GM12872 (cell line): Measurements from ENCODE around the gene SLC19A1.

Source experiments
- TF ChIP-seq, protein P1 (sequence below): IDR thresholded peaks from 3 replicates; pipeline ENCODE4 v1.5.1; 2011; ENCODE audit warnings: low read depth, mild to moderate bottlenecking, low read length, moderate library complexity; ENCODE audit not compliant: insufficient read depth

SLC19A1 gene

GRCh38 chr21:45542242-45542666 lies at the start of gene SLC19A1:
TSS of gene SLC19A1 (minus strand) at chr21:45542440. CDS start at chr21:45537959, 4,481 bp downstream.
- TF ChIP-seq, protein P1, sequence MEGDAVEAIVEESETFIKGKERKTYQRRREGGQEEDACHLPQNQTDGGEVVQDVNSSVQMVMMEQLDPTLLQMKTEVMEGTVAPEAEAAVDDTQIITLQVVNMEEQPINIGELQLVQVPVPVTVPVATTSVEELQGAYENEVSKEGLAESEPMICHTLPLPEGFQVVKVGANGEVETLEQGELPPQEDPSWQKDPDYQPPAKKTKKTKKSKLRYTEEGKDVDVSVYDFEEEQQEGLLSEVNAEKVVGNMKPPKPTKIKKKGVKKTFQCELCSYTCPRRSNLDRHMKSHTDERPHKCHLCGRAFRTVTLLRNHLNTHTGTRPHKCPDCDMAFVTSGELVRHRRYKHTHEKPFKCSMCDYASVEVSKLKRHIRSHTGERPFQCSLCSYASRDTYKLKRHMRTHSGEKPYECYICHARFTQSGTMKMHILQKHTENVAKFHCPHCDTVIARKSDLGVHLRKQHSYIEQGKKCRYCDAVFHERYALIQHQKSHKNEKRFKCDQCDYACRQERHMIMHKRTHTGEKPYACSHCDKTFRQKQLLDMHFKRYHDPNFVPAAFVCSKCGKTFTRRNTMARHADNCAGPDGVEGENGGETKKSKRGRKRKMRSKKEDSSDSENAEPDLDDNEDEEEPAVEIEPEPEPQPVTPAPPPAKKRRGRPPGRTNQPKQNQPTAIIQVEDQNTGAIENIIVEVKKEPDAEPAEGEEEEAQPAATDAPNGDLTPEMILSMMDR: peak; percentile 37; the same call in 1 of the 3 replicates

DNA sequence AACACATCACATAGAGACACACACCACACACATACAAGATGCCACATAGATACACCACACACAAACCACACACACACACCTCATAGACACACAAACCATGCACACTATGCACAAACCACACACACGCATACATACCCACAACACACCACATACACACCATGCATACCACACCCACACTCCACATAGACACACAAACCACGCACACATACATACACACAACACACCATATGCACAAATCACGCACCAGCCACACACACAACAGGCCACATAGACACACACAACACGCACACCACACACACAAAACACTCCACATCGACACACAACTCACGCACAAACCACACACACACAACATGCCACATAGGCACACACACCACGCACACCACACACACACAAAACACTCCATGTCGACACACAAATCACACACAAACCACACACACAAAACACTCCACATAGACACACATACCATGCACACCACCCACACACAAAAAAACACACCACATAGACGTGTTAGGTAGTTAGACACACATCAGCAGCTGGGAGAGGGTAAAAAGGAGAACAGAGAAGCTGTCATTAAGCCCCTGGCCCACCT lies 49.5 kb upstream of the SLC19A1 start:
- TF ChIP-seq, protein P1: no peak

- TF ChIP-seq, protein P1: no peak
Measured at GRCh38 chr21:45590726-45591618, 48.7 kb upstream of the SLC19A1 start.

DNA sequence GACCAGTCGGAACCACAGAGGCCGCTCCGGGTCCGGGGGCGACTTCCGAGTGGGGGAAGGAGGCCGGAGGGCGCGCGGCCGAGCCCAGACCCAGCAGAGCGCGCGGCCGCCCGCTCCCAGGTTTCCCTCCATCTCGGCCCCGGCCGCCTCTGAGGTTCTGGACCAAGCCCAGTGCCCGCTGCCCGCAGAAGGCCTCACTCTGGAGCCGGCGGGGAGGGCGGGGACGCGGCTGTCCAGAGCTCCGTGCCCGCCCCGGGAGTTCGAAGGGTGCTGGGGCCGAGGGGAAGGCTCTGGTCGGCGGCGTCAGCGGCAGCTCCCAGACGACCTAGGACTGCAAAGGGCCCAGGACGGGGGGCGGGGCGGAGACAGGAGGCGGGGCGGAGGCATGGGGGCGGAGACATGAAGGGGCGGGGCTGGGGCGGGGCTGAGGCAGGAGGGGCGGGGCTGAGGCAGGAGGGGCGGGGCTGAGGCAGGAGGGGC lies 48.0 kb upstream of the SLC19A1 start:
- TF ChIP-seq, protein P1: no peak

- TF ChIP-seq, protein P1: no peak
Measured at GRCh38 chr21:45589686-45590245, 47.5 kb upstream of the SLC19A1 start.

- TF ChIP-seq, protein P1: no peak
Measured at GRCh38 chr21:45588871-45589491, 46.7 kb upstream of the SLC19A1 start.

DNA sequence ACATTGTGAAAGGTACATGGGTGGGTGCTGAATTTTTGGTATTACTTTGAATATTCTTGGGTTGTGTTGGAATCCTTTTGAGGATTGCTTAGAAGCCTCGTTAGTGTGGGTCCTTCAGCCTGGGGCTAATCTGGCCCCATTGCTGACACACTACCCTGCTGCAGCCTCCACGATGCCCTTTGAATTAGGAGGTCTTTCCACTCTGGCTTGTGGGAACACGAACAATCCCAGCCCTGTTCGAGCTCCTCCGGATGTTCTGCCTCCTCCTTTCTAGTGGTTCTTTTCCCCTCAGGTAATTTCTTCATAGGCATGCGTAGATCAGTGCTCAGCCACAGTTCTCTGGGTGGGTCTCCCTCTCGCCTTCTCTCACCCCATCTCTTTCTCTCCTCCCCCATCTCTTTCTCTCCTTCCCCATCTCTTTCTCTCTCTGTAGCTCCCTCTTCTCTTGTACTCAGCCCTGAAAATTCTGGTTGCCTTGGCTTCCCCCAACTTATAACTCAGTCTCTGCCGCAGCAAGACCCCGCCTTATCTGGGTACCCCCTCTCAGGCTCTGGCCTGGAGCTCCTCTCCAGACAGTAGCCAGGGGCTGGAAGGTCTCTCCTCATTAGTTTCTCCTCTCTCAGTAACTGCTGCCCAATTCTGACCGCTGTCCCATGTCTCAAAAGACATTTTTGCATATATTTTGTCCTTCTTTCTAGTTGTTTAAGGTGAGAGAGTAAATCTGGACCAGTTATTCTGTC lies 46.0 kb upstream of the SLC19A1 start:
- TF ChIP-seq, protein P1: no peak
